GM06990 (cell line): ENCODE data around the gene PSMG3.

Experiments used
- DNase-seq: peaks from one replicate; pipeline ENCODE4 v3.0.0-alpha.2; 2011; ENCODE audit not compliant: insufficient read length; ENCODE audit errors: extremely low read depth
- H3K27me3 ChIP-seq: replicated peaks from 2 replicates; pipeline ENCODE4 v1.6.0; 2011; ENCODE audit warnings: low read length; ENCODE audit not compliant: control insufficient read depth, insufficient read depth
- H3K36me3 ChIP-seq: 2 replicates; pipeline ENCODE4 v1.5.1; 2011; ENCODE audit warnings: low read length; ENCODE audit not compliant: control insufficient read depth, insufficient read depth
- H3K4me3 ChIP-seq: replicated peaks from 2 replicates; pipeline ENCODE4 v1.5.1; 2011; ENCODE audit warnings: low read depth, mild to moderate bottlenecking, control low read depth, low read length
- TF ChIP-seq, protein P1 (sequence below): IDR thresholded peaks from 2 replicates; pipeline ENCODE4 v1.5.1; 2011; ENCODE audit warnings: low read length, control low read depth, mild to moderate bottlenecking, inconsistent platforms; ENCODE audit not compliant: insufficient read depth, poor library complexity, severe bottlenecking

Gene PSMG3

GRCh38 chr7:1566687-1567048 is 3.2 kb downstream of the PSMG3 start:
- TF ChIP-seq, protein P1, sequence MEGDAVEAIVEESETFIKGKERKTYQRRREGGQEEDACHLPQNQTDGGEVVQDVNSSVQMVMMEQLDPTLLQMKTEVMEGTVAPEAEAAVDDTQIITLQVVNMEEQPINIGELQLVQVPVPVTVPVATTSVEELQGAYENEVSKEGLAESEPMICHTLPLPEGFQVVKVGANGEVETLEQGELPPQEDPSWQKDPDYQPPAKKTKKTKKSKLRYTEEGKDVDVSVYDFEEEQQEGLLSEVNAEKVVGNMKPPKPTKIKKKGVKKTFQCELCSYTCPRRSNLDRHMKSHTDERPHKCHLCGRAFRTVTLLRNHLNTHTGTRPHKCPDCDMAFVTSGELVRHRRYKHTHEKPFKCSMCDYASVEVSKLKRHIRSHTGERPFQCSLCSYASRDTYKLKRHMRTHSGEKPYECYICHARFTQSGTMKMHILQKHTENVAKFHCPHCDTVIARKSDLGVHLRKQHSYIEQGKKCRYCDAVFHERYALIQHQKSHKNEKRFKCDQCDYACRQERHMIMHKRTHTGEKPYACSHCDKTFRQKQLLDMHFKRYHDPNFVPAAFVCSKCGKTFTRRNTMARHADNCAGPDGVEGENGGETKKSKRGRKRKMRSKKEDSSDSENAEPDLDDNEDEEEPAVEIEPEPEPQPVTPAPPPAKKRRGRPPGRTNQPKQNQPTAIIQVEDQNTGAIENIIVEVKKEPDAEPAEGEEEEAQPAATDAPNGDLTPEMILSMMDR: no peak

DNA sequence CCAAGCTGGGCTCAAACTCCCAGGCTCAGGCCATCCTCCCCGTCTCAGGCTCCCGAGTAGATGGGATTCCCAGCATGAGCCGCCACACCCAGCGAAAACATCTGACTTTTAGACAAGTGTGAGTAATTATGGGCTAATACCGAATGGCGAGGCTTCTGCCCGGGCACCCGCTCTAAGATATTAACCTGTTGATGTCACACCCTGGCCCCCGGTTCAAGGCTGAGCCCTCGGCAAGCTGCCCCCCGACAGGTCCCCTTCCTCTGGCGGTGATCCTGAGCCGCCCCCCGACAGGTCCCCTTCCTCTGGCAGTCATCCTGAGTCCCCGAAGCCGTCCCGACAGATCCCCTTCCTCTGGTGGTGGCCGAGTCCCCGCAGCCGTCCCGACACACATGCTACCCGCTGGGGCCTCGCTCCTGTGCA is 5.2 kb downstream of the PSMG3 start:
- Histone ChIP-seq H3K36me3 (peaks cover 7% of the 10 kb centered on the region), H3K4me3 (no peak overlapping the region), H3K27me3 (no peaks in the 10 kb centered on the region)
- no peak for DNase-seq
- TF ChIP-seq, protein P1: no peak

More at GRCh38 chr7:1566687-1567048, 3.2 kb downstream of the PSMG3 start:
- no peak for DNase-seq
- Histone ChIP-seq H3K36me3 (peaks cover 7% of the 10 kb centered on the region), H3K27me3 (no peaks in the 10 kb centered on the region), H3K4me3 (no peak overlapping the region)

DNA sequence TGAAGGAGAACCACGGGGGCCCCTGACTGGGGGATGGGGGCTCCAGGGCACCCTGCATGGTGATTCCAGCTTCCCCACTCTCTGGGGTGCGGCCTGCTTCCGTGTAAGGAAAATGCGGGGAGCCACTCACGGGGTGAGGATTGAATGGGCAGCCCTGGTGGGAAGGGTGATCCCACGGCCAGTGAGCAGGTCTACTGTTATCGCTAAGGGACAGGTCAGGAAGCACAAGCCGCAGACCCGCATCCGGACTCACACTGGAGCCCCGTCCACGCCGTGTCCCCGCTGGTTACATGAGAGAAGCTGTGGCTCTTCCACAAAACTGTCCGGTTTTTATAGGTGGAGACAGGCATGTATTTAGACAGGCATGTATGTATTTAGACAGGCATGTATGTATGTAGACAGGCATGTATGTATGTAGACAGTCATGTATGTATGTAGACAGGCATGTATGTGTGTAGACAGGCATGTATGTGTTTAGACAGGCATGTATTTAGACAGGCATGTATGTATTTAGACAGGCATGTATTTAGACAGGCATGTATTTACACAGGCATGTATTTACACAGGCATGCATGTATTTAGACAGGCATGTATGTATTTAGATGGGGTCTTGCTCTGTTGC is 5.7 kb downstream of the PSMG3 start:
- H3K27me3 ChIP-seq: no peaks in the 10 kb centered on the region
- no peak for DNase-seq
- TF ChIP-seq, protein P1: no peak
- peaks cover 7% of the 10 kb centered on the region for H3K36me3 ChIP-seq
- no peak overlapping the region for H3K4me3 ChIP-seq

- no peak for DNase-seq
- H3K36me3 ChIP-seq: peaks cover 7% of the 10 kb centered on the region
- no peaks in the 10 kb centered on the region for H3K27me3 ChIP-seq
- TF ChIP-seq, protein P1: no peak
- no peak overlapping the region for H3K4me3 ChIP-seq
Observed at GRCh38 chr7:1562597-1563051, 7.2 kb downstream of the PSMG3 start.

- TF ChIP-seq, protein P1: no peak
- Histone ChIP-seq H3K4me3 (no peak overlapping the region), H3K36me3 (peaks cover 4% of the 10 kb centered on the region), H3K27me3 (no peaks in the 10 kb centered on the region)
- DNase-seq: no peak
Observed at GRCh38 chr7:1562116-1562515, 7.7 kb downstream of the PSMG3 start.
